Measurements from ENCODE around the gene PACS2.

Gene PACS2

GRCh38 chr14:105316968-105317510 lies 2.5 kb downstream of the PACS2 start:
- Histone ChIP-seq H3K4me1 (ENCODE audit: insufficient read depth, low read length, poor library complexity, severe bottlenecking) (peaks cover 34% of the 10 kb centered on the region), H3K9me3 (ENCODE audit: insufficient read depth, low read depth, low read length) (no peaks in the 10 kb centered on the region), H3K36me3 (ENCODE audit: insufficient read depth, low read length) (no peaks in the 10 kb centered on the region), H4K20me1 (ENCODE audit: insufficient read depth, low read length, poor library complexity, severe bottlenecking) (peaks cover 21% of the 10 kb centered on the region), H3K9me2 (replicated peaks; ENCODE audit: low read depth, low read length) (no peaks in the 10 kb centered on the region), H2AFZ (ENCODE audit: low read length) (no peak overlapping the region), H3K4me3 (ENCODE audit: low read length, poor library complexity, severe bottlenecking) (peak overlapping the region; percentile 0), H3K27me3 (ENCODE audit: insufficient read depth, low read length, poor library complexity, severe bottlenecking) (no peaks in the 10 kb centered on the region), H3F3A (ENCODE audit: low read depth) (no peaks in the 10 kb centered on the region), H3K79me2 (ENCODE audit: insufficient read depth, low read length) (peaks cover 50% of the 10 kb centered on the region), H3K4me2 (ENCODE audit: low read depth, low read length, poor library complexity, severe bottlenecking) (peak overlapping the region; percentile 95), H3K9ac (ENCODE audit: low read depth, low read length, poor library complexity, severe bottlenecking) (no peak overlapping the region)
- TF ChIP-seq CTCF (conservative IDR thresholded peaks at IDR 0.05; ENCODE audit: low read length) = no peak
- no peak for TF ChIP-seq EZH2phosphoT487 (IDR thresholded peaks at IDR 0.05; ENCODE audit: borderline replicate concordance)

GRCh38 chr14:105317546-105317945 lies 3.0 kb downstream of the PACS2 start:
- H3K9me3 ChIP-seq (ENCODE audit: insufficient read depth, low read depth, low read length) = no peaks in the 10 kb centered on the region
- H3K4me3 ChIP-seq (ENCODE audit: low read length, poor library complexity, severe bottlenecking) = peak overlapping the region; percentile 0
- H3K9me2 ChIP-seq (replicated peaks; ENCODE audit: low read depth, low read length) = no peaks in the 10 kb centered on the region
- H3K27me3 ChIP-seq (ENCODE audit: insufficient read depth, low read length, poor library complexity, severe bottlenecking) = no peaks in the 10 kb centered on the region
- H3K36me3 ChIP-seq (ENCODE audit: insufficient read depth, low read length) = no peaks in the 10 kb centered on the region
- peak overlapping the region; percentile 95 for H3K4me2 ChIP-seq (ENCODE audit: low read depth, low read length, poor library complexity, severe bottlenecking)
- no peak for TF ChIP-seq CTCF (conservative IDR thresholded peaks at IDR 0.05; ENCODE audit: low read length)
- TF ChIP-seq EZH2phosphoT487 (IDR thresholded peaks at IDR 0.05; ENCODE audit: borderline replicate concordance) = no peak
- peaks cover 53% of the 10 kb centered on the region for H3K79me2 ChIP-seq (ENCODE audit: insufficient read depth, low read length)
- peaks cover 35% of the 10 kb centered on the region for H3K4me1 ChIP-seq (ENCODE audit: insufficient read depth, low read length, poor library complexity, severe bottlenecking)
- no peak overlapping the region for H3K9ac ChIP-seq (ENCODE audit: low read depth, low read length, poor library complexity, severe bottlenecking)
- peaks cover 21% of the 10 kb centered on the region for H4K20me1 ChIP-seq (ENCODE audit: insufficient read depth, low read length, poor library complexity, severe bottlenecking)
- no peaks in the 10 kb centered on the region for H3F3A ChIP-seq (ENCODE audit: low read depth)
- H2AFZ ChIP-seq (ENCODE audit: low read length) = no peak overlapping the region

- H3K27me3 ChIP-seq (ENCODE audit: insufficient read depth, low read length, poor library complexity, severe bottlenecking) = no peaks in the 10 kb centered on the region
- H3K9me3 ChIP-seq (ENCODE audit: insufficient read depth, low read depth, low read length) = no peaks in the 10 kb centered on the region
- H4K20me1 ChIP-seq (ENCODE audit: insufficient read depth, low read length, poor library complexity, severe bottlenecking) = peaks cover 12% of the 10 kb centered on the region
- H3K9me2 ChIP-seq (replicated peaks; ENCODE audit: low read depth, low read length) = no peaks in the 10 kb centered on the region
- no peak overlapping the region for H2AFZ ChIP-seq (ENCODE audit: low read length)
- no peaks in the 10 kb centered on the region for H3K36me3 ChIP-seq (ENCODE audit: insufficient read depth, low read length)
- H3K9ac ChIP-seq (ENCODE audit: low read depth, low read length, poor library complexity, severe bottlenecking) = no peak overlapping the region
- no peak overlapping the region for H3K4me2 ChIP-seq (ENCODE audit: low read depth, low read length, poor library complexity, severe bottlenecking)
- peaks cover 76% of the 10 kb centered on the region for H3K79me2 ChIP-seq (ENCODE audit: insufficient read depth, low read length)
- peaks cover 4% of the 10 kb centered on the region for H3K4me1 ChIP-seq (ENCODE audit: insufficient read depth, low read length, poor library complexity, severe bottlenecking)
- H3F3A ChIP-seq (ENCODE audit: low read depth) = no peaks in the 10 kb centered on the region
- no peak overlapping the region for H3K4me3 ChIP-seq (ENCODE audit: low read length, poor library complexity, severe bottlenecking)
- no peak for TF ChIP-seq EZH2phosphoT487 (IDR thresholded peaks at IDR 0.05; ENCODE audit: borderline replicate concordance)
- no peak for TF ChIP-seq CTCF (conservative IDR thresholded peaks at IDR 0.05; ENCODE audit: low read length)
Observed at GRCh38 chr14:105322791-105323556, 8.4 kb downstream of the PACS2 start.
